ENCODE results near the gene MATN4. TPM values are rescaled to one million over a fixed set of nuclear protein-coding genes. Genes with fewer than 3 reads are reported as not detected.

Gene MATN4
- total and polyA plus RNA-seq, 2 experiments from 2014 or later, result 3.3 to 5.1 TPM

GRCh38 chr20:45309075-45309474 is 976 bp upstream of the MATN4 start:
- H3K27ac Mint-ChIP-seq, result no peak overlapping the region
- Histone ChIP-seq H3F3A (replicated peaks; ENCODE audit: low read depth) (no peaks in the 10 kb centered on the region), H3K4me2 (no peak overlapping the region), H3K4me3 (no peak overlapping the region), H2AFZ (no peak overlapping the region), H3K27me3 (ENCODE audit: insufficient read depth) (peaks cover 16% of the 10 kb centered on the region; the same call in 1 of the 2 replicates), H3K27ac (ENCODE audit: low read depth) (no peak overlapping the region), H3K36me3 (ENCODE audit: insufficient read depth) (no peaks in the 10 kb centered on the region), H3K79me2 (replicated peaks; ENCODE audit: insufficient read depth) (no peaks in the 10 kb centered on the region), H4K20me1 (replicated peaks; ENCODE audit: insufficient read depth) (no peaks in the 10 kb centered on the region; the same call in 1 of the 2 replicates), H3K9me2 (ENCODE audit: insufficient read depth) (no peaks in the 10 kb centered on the region), H3K4me1 (ENCODE audit: insufficient read depth) (peaks cover 10% of the 10 kb centered on the region; the same call in 1 of the 2 replicates)
- peaks cover 28% of the 10 kb centered on the region for H3K27me3 Mint-ChIP-seq (ENCODE audit: insufficient read depth, low read depth, poor library complexity)
- ATAC-seq (no peak), DNase-seq (ENCODE audit: low spot score) (no peak)
- H3K4me3 Mint-ChIP-seq, result no peak overlapping the region
- H3K36me3 Mint-ChIP-seq (ENCODE audit: low read depth), result no peaks in the 10 kb centered on the region; the same call in 2 of the 3 replicates
- no peaks in the 10 kb centered on the region; the same call in 2 of the 3 replicates for H3K9me3 Mint-ChIP-seq
- peaks cover 20% of the 10 kb centered on the region for H3K4me1 Mint-ChIP-seq
- no peak for TF ChIP-seq POLR2AphosphoS5 (IDR thresholded peaks at IDR 0.05; ENCODE audit: low read depth)
- TF ChIP-seq STAT1 (IDR thresholded peaks at IDR 0.05; ENCODE audit: unreplicated experiment), result no peak
- no peak for TF ChIP-seq NANOG (IDR thresholded peaks at IDR 0.05; ENCODE audit: borderline replicate concordance)
- TF ChIP-seq ZNF114 (CRISPR knock-in tag; IDR thresholded peaks at IDR 0.05), result no peak
- TF ChIP-seq, protein P1, sequence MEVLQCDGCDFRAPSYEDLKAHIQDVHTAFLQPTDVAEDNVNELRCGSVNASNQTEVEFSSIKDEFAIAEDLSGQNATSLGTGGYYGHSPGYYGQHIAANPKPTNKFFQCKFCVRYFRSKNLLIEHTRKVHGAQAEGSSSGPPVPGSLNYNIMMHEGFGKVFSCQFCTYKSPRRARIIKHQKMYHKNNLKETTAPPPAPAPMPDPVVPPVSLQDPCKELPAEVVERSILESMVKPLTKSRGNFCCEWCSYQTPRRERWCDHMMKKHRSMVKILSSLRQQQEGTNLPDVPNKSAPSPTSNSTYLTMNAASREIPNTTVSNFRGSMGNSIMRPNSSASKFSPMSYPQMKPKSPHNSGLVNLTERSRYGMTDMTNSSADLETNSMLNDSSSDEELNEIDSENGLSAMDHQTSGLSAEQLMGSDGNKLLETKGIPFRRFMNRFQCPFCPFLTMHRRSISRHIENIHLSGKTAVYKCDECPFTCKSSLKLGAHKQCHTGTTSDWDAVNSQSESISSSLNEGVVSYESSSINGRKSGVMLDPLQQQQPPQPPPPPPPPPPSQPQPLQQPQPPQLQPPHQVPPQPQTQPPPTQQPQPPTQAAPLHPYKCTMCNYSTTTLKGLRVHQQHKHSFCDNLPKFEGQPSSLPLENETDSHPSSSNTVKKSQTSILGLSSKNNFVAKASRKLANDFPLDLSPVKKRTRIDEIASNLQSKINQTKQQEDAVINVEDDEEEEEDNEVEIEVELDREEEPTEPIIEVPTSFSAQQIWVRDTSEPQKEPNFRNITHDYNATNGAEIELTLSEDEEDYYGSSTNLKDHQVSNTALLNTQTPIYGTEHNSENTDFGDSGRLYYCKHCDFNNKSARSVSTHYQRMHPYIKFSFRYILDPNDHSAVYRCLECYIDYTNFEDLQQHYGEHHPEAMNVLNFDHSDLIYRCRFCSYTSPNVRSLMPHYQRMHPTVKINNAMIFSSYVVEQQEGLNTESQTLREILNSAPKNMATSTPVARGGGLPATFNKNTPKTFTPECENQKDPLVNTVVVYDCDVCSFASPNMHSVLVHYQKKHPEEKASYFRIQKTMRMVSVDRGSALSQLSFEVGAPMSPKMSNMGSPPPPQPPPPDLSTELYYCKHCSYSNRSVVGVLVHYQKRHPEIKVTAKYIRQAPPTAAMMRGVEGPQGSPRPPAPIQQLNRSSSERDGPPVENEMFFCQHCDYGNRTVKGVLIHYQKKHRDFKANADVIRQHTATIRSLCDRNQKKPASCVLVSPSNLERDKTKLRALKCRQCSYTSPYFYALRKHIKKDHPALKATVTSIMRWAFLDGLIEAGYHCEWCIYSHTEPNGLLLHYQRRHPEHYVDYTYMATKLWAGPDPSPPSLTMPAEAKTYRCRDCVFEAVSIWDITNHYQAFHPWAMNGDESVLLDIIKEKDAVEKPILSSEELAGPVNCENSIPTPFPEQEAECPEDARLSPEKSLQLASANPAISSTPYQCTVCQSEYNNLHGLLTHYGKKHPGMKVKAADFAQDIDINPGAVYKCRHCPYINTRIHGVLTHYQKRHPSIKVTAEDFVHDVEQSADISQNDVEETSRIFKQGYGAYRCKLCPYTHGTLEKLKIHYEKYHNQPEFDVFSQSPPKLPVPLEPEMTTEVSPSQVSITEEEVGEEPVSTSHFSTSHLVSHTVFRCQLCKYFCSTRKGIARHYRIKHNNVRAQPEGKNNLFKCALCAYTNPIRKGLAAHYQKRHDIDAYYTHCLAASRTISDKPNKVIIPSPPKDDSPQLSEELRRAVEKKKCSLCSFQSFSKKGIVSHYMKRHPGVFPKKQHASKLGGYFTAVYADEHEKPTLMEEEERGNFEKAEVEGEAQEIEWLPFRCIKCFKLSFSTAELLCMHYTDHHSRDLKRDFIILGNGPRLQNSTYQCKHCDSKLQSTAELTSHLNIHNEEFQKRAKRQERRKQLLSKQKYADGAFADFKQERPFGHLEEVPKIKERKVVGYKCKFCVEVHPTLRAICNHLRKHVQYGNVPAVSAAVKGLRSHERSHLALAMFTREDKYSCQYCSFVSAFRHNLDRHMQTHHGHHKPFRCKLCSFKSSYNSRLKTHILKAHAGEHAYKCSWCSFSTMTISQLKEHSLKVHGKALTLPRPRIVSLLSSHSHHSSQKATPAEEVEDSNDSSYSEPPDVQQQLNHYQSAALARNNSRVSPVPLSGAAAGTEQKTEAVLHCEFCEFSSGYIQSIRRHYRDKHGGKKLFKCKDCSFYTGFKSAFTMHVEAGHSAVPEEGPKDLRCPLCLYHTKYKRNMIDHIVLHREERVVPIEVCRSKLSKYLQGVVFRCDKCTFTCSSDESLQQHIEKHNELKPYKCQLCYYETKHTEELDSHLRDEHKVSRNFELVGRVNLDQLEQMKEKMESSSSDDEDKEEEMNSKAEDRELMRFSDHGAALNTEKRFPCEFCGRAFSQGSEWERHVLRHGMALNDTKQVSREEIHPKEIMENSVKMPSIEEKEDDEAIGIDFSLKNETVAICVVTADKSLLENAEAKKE (CRISPR knock-in tag; IDR thresholded peaks at IDR 0.05), result no peak
- TF ChIP-seq, protein P2, sequence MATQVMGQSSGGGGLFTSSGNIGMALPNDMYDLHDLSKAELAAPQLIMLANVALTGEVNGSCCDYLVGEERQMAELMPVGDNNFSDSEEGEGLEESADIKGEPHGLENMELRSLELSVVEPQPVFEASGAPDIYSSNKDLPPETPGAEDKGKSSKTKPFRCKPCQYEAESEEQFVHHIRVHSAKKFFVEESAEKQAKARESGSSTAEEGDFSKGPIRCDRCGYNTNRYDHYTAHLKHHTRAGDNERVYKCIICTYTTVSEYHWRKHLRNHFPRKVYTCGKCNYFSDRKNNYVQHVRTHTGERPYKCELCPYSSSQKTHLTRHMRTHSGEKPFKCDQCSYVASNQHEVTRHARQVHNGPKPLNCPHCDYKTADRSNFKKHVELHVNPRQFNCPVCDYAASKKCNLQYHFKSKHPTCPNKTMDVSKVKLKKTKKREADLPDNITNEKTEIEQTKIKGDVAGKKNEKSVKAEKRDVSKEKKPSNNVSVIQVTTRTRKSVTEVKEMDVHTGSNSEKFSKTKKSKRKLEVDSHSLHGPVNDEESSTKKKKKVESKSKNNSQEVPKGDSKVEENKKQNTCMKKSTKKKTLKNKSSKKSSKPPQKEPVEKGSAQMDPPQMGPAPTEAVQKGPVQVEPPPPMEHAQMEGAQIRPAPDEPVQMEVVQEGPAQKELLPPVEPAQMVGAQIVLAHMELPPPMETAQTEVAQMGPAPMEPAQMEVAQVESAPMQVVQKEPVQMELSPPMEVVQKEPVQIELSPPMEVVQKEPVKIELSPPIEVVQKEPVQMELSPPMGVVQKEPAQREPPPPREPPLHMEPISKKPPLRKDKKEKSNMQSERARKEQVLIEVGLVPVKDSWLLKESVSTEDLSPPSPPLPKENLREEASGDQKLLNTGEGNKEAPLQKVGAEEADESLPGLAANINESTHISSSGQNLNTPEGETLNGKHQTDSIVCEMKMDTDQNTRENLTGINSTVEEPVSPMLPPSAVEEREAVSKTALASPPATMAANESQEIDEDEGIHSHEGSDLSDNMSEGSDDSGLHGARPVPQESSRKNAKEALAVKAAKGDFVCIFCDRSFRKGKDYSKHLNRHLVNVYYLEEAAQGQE (IDR thresholded peaks at IDR 0.05; ENCODE audit: unreplicated experiment), result no peak
- TF ChIP-seq, protein P3, sequence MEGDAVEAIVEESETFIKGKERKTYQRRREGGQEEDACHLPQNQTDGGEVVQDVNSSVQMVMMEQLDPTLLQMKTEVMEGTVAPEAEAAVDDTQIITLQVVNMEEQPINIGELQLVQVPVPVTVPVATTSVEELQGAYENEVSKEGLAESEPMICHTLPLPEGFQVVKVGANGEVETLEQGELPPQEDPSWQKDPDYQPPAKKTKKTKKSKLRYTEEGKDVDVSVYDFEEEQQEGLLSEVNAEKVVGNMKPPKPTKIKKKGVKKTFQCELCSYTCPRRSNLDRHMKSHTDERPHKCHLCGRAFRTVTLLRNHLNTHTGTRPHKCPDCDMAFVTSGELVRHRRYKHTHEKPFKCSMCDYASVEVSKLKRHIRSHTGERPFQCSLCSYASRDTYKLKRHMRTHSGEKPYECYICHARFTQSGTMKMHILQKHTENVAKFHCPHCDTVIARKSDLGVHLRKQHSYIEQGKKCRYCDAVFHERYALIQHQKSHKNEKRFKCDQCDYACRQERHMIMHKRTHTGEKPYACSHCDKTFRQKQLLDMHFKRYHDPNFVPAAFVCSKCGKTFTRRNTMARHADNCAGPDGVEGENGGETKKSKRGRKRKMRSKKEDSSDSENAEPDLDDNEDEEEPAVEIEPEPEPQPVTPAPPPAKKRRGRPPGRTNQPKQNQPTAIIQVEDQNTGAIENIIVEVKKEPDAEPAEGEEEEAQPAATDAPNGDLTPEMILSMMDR (conservative IDR thresholded peaks at IDR 0.05; ENCODE audit: low read depth in 2 of 2), result no peak
- TF ChIP-seq EZH2 (IDR thresholded peaks at IDR 0.05; ENCODE audit: low read depth, unreplicated experiment), result no peak
- TF ChIP-seq CREB1 (CRISPR knock-in tag; IDR thresholded peaks at IDR 0.05; ENCODE audit: low read depth), result no peak
- TF ChIP-seq EZH2phosphoT487 (IDR thresholded peaks at IDR 0.05; ENCODE audit: unreplicated experiment), result no peak
- TF ChIP-seq ZNF331 (CRISPR knock-in tag; IDR thresholded peaks at IDR 0.05; ENCODE audit: low read depth), result no peak
- TF ChIP-seq, protein P4, sequence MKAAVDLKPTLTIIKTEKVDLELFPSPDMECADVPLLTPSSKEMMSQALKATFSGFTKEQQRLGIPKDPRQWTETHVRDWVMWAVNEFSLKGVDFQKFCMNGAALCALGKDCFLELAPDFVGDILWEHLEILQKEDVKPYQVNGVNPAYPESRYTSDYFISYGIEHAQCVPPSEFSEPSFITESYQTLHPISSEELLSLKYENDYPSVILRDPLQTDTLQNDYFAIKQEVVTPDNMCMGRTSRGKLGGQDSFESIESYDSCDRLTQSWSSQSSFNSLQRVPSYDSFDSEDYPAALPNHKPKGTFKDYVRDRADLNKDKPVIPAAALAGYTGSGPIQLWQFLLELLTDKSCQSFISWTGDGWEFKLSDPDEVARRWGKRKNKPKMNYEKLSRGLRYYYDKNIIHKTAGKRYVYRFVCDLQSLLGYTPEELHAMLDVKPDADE (IDR thresholded peaks at IDR 0.05), result no peak
- no peak for TF ChIP-seq JUNB (IDR thresholded peaks at IDR 0.05; ENCODE audit: unreplicated experiment)

Data from GM23338 (cell line).